Testis (tissue), 3 donors: Measurements from ENCODE around the gene HEPACAM2. TPM values are rescaled to one million over a fixed set of nuclear protein-coding genes. Genes with fewer than 3 reads are reported as not detected.
A peak's percentile ranks its signal among the peaks of the same experiment; 100 is the strongest.

ENCODE experiments used
- DNase-seq: peaks from one replicate; pipeline ENCODE4 v3.0.0-alpha.2; 2019
- H3K27ac ChIP-seq, 2 donors: fragments of 200-600 bp; sonication (generic); one replicate each; pipeline ENCODE4 v1.5.1; 2019
- H3K27me3 ChIP-seq: fragments of 200-600 bp; sonication (generic); one replicate; pipeline ENCODE4 v1.5.1; 2019
- H3K36me3 ChIP-seq: fragments of 200-600 bp; sonication (generic); one replicate; pipeline ENCODE4 v1.5.1; 2017; ENCODE audit warnings: low read depth; ENCODE audit errors: missing control alignments
- H3K4me1 ChIP-seq: fragments of 200-600 bp; sonication (generic); one replicate; pipeline ENCODE4 v1.5.1; 2019
- H3K4me3 ChIP-seq, 2 donors: fragments of 200-600 bp; sonication (generic); one replicate each; pipeline ENCODE4 v1.5.1; 2017 to 2019
- H3K9me3 ChIP-seq: fragments of 200-600 bp; sonication (generic); one replicate; pipeline ENCODE4 v1.5.1; 2017
- CTCF ChIP-seq, 3 experiments: fragments of 450-650 bp in 2 of 3; fragments of 200-600 bp in 1 of 3; sonication (generic) in 1 of 3; IDR thresholded peaks; one replicate each; pipeline ENCODE4 v1.5.1; 2016 to 2019; ENCODE audit warnings: antibody characterized with exemption in 3 of 3, mild to moderate bottlenecking in 2 of 3, moderate library complexity in 1 of 3
- POLR2A ChIP-seq: fragments of 450-650 bp; IDR thresholded peaks from one replicate; pipeline ENCODE4 v1.6.1; 2017; ENCODE audit warnings: antibody characterized with exemption, mild to moderate bottlenecking, moderate library complexity
- WGBS, 2 donors: methylation state at CpG; one replicate each; pipeline ENCODE4 v1.1.5; 2018; 5-methylcytosine and 5-hydroxymethylcytosine counted together
- intact Hi-C: fragments of 100-400 bp; cut with DNase I; formaldehyde crosslinking; loops from one replicate; pipeline ENCODE4 v1.15.1; 2023; ENCODE audit warnings: low total_unique reads
- polyA plus RNA-seq: library from polyadenylated mRNA; stranded (reverse); fragments of 350-450 nt; fragmentation: Illumina TruSeq; extraction: RNeasy Lipid Tissue Mini Kit (QIAGEN cat#74804); gene quantifications from one replicate; pipeline ENCODE4 v1.2.3, GENCODE V29; 2014; ENCODE audit warnings: low read depth, low replicate concordance; ENCODE audit not compliant: insufficient read depth
- total RNA-seq, 2 donors: library from RNA; depleted of rRNA; stranded (reverse); fragments of >200 nt; gene quantifications; one replicate each; pipeline ENCODE4 v1.2.3, GENCODE V29; 2016

HEPACAM2 gene
- total and polyA plus RNA-seq, 3 donors from 2014 or later, result 2.4 to 4.6 (median 2.7) TPM

GRCh38 chr7:93178213-93178612 lies 48.1 kb downstream of the HEPACAM2 start:
- TF ChIP-seq CTCF (IDR thresholded peaks at IDR 0.05) (no peak), POLR2A (no peak)
- DNase-seq, result no peak
- Histone ChIP-seq H3K27me3 (no peaks in the 10 kb centered on the region), H3K4me3 (no peak overlapping the region), H3K36me3 (no peaks in the 10 kb centered on the region), H3K9me3 (no peaks in the 10 kb centered on the region), H3K27ac (no peak overlapping the region), H3K4me1 (no peaks in the 10 kb centered on the region)
- WGBS, 2 donors, result 36% methylated on average over 3 of the region's 3 CpGs
- intact Hi-C loops, result no loop called here

GRCh38 chr7:93176992-93177580 lies 49.2 kb downstream of the HEPACAM2 start:
- H3K36me3 ChIP-seq, result no peaks in the 10 kb centered on the region
- H3K4me1 ChIP-seq, result no peaks in the 10 kb centered on the region
- intact Hi-C loops, result no loop called here
- WGBS, 2 donors, result 74% methylated on average over 2 of the region's 2 CpGs
- H3K4me3 ChIP-seq, result no peak overlapping the region
- no peaks in the 10 kb centered on the region for H3K9me3 ChIP-seq
- no peaks in the 10 kb centered on the region for H3K27me3 ChIP-seq
- no peak for DNase-seq
- TF ChIP-seq CTCF (IDR thresholded peaks at IDR 0.05) (no peak), POLR2A (no peak)
- H3K27ac ChIP-seq, result no peak overlapping the region

- H3K4me3 ChIP-seq, result no peak overlapping the region
- no peaks in the 10 kb centered on the region for H3K9me3 ChIP-seq
- intact Hi-C loops, result no loop called here
- no peaks in the 10 kb centered on the region for H3K27me3 ChIP-seq
- no peak overlapping the region for H3K27ac ChIP-seq
- TF ChIP-seq CTCF (IDR thresholded peaks at IDR 0.05), result peak in 1 of 3 experiments; percentile 11
- no peak for TF ChIP-seq POLR2A
- WGBS, 2 donors, result 90 to 91% methylated on average over 2 of the region's 2 CpGs
- H3K4me1 ChIP-seq, result no peaks in the 10 kb centered on the region
- DNase-seq, result no peak
- no peaks in the 10 kb centered on the region for H3K36me3 ChIP-seq
Measured at GRCh38 chr7:93175219-93175618, 51.0 kb downstream of the HEPACAM2 start.

- 62 to 73% methylated on average over 2 of the region's 2 CpGs for WGBS, 2 donors
- H3K27me3 ChIP-seq, result no peaks in the 10 kb centered on the region
Measured at GRCh38 chr7:93172683-93173082, 53.6 kb downstream of the HEPACAM2 start.

More at GRCh38 chr7:93172683-93173082, 53.6 kb downstream of the HEPACAM2 start:
- DNase-seq, result no peak
- TF ChIP-seq CTCF (IDR thresholded peaks at IDR 0.05) (no peak), POLR2A (no peak)
- Histone ChIP-seq H3K27ac (no peak overlapping the region), H3K4me3 (no peak overlapping the region), H3K9me3 (no peaks in the 10 kb centered on the region), H3K36me3 (no peaks in the 10 kb centered on the region), H3K4me1 (no peaks in the 10 kb centered on the region)
- intact Hi-C loops, result no loop called here
